ENCODE results near the gene TCF12.

DNA sequence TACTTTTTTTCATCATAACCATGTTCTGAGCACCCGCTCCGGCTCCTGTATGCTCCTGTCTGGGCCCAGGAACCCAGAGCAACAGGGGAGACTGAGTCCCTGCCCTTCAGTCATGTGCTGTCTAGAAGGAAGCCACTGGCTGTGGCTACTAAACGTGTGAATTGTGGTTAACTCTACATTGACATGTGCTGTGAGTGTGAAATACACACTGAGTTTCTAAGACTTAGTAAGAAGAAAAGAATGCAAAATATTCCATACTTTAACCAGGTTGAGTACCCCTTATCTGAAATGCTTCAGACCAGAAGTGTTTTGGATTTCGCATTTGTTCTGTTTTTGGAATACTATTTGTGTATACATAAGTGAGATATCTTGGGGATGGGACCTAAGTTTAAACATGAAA lies 415.0 kb downstream of the TCF12 start:
- TF ChIP-seq, protein P1, sequence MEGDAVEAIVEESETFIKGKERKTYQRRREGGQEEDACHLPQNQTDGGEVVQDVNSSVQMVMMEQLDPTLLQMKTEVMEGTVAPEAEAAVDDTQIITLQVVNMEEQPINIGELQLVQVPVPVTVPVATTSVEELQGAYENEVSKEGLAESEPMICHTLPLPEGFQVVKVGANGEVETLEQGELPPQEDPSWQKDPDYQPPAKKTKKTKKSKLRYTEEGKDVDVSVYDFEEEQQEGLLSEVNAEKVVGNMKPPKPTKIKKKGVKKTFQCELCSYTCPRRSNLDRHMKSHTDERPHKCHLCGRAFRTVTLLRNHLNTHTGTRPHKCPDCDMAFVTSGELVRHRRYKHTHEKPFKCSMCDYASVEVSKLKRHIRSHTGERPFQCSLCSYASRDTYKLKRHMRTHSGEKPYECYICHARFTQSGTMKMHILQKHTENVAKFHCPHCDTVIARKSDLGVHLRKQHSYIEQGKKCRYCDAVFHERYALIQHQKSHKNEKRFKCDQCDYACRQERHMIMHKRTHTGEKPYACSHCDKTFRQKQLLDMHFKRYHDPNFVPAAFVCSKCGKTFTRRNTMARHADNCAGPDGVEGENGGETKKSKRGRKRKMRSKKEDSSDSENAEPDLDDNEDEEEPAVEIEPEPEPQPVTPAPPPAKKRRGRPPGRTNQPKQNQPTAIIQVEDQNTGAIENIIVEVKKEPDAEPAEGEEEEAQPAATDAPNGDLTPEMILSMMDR (IDR thresholded peaks at IDR 0.05; ENCODE audit: extremely low read depth in 1 of 2, insufficient read depth in 1 of 2, low read depth in 1 of 2, low read length in 2 of 2), result no peak
- TF ChIP-seq MAX (IDR thresholded peaks at IDR 0.05; ENCODE audit: insufficient read depth, insufficient read length) (no peak), POLR2A (IDR thresholded peaks at IDR 0.05; ENCODE audit: low read depth, low read length) (no peak), MYC (IDR thresholded peaks at IDR 0.05; ENCODE audit: low read depth, low read length) (no peak)
